Esophagus muscularis mucosa (tissue), 4 donors: ENCODE results near the gene NOX4. TPM values are rescaled to one million over a fixed set of nuclear protein-coding genes. Genes with fewer than 3 reads are reported as not detected.
"Not testable (repeated sequence)": the region's sequence is repeated elsewhere in the genome, so short reads cannot be mapped to it uniquely, and the experiment has no call there.

Source experiments
- DNase-seq: peaks from one replicate; pipeline ENCODE4 v3.0.0-alpha.2; 2017; ENCODE audit errors: extremely low spot score
- H3K27ac ChIP-seq, 4 donors: fragments of 200-600 bp; sonication (generic); replicated peaks in 1 of 4; 1 replicate in 3 of 4; 2 replicates in 1 of 4; pipeline ENCODE4 v1.5.1; 2016 to 2019; ENCODE audit warnings: mild to moderate bottlenecking in 1 of 4
- H3K27me3 ChIP-seq, 4 donors: fragments of 200-600 bp; sonication (generic); one replicate each; pipeline versions ENCODE4 v1.5.1 to v1.6.0; 2016 to 2019
- H3K36me3 ChIP-seq, 4 donors: fragments of 200-600 bp; sonication (generic); one replicate each; pipeline ENCODE4 v1.5.1; 2016 to 2019
- H3K4me1 ChIP-seq, 4 donors: fragments of 200-600 bp; sonication (generic); one replicate each; pipeline ENCODE4 v1.5.1; 2016 to 2019
- H3K4me3 ChIP-seq, 4 donors: fragments of 200-600 bp; sonication (generic); 1 replicate in 2 of 4; 2 replicates in 2 of 4; pipeline ENCODE4 v1.5.1; 2016 to 2019; ENCODE audit warnings: mild to moderate bottlenecking in 4 of 4, moderate library complexity in 1 of 4
- H3K9me3 ChIP-seq, 4 donors: fragments of 200-600 bp; sonication (generic); 1 replicate in 3 of 4; 2 replicates in 1 of 4; pipeline ENCODE4 v1.5.1; 2016 to 2019
- CTCF ChIP-seq, 3 experiments: fragments of 200-600 bp in 2 of 3; fragments of 450-650 bp in 1 of 3; sonication (generic) in 2 of 3; IDR thresholded peaks; one replicate each; pipeline ENCODE4 v1.5.1; 2017 to 2019; ENCODE audit warnings: antibody characterized with exemption in 3 of 3, mild to moderate bottlenecking in 2 of 3, moderate library complexity in 1 of 3
- EP300 ChIP-seq: sonication (generic); formaldehyde crosslinking; IDR thresholded peaks from one replicate; pipeline ENCODE4 v1.6.1; 2017; ENCODE audit warnings: antibody characterized with exemption
- POLR2A ChIP-seq: fragments of 450-650 bp; IDR thresholded peaks from one replicate; pipeline ENCODE4 v1.6.1; 2017; ENCODE audit warnings: antibody characterized with exemption, moderate library complexity, mild to moderate bottlenecking, low read depth
- POLR2AphosphoS5 ChIP-seq, 2 donors: sonication (generic); formaldehyde crosslinking; IDR thresholded peaks; one replicate each; pipeline ENCODE4 v1.6.1; 2017; ENCODE audit warnings: antibody characterized with exemption in 2 of 2
- WGBS: methylation state at CpG from one replicate; pipeline ENCODE4 v1.1.5; 2018; 5-methylcytosine and 5-hydroxymethylcytosine counted together
- intact Hi-C: fragments of 100-400 bp; cut with DNase I; formaldehyde crosslinking; loops from one replicate; pipeline ENCODE4 v1.15.1; 2023
- total RNA-seq, 4 donors: library from RNA; depleted of rRNA; stranded (reverse); fragments of >200 nt; gene quantifications; one replicate each; pipeline versions ENCODE4 v1.1.0 to v1.2.1, GENCODE V29; 2016

Gene NOX4
- total RNA-seq, 4 donors from 2014 or later: 3.3 to 6.1 (median 4.0) TPM

DNA sequence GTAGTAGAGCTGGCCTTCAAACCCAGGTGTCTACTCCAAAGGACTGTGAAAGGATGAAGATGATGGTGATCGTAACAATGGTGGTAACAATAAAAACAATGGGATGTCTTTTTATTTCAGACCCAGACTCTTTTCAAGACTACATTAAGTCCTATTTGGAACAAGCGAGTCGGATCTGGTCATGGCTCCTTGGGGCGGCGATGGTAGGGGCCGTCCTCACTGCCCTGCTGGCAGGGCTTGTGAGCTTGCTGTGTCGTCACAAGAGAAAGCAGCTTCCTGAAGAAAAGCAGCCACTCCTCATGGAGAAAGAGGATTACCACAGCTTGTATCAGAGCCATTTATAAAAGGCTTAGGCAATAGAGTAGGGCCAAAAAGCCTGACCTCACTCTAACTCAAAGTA is 196.2 kb downstream of the NOX4 start:
- H3K4me1 ChIP-seq, H3K27ac ChIP-seq, H3K27me3 ChIP-seq, H3K4me3 ChIP-seq, H3K9me3 ChIP-seq, DNase-seq, intact Hi-C loops, H3K36me3 ChIP-seq: not testable (repeated sequence)
- WGBS: 97% methylated on average over 6 of the region's 7 CpGs

DNA sequence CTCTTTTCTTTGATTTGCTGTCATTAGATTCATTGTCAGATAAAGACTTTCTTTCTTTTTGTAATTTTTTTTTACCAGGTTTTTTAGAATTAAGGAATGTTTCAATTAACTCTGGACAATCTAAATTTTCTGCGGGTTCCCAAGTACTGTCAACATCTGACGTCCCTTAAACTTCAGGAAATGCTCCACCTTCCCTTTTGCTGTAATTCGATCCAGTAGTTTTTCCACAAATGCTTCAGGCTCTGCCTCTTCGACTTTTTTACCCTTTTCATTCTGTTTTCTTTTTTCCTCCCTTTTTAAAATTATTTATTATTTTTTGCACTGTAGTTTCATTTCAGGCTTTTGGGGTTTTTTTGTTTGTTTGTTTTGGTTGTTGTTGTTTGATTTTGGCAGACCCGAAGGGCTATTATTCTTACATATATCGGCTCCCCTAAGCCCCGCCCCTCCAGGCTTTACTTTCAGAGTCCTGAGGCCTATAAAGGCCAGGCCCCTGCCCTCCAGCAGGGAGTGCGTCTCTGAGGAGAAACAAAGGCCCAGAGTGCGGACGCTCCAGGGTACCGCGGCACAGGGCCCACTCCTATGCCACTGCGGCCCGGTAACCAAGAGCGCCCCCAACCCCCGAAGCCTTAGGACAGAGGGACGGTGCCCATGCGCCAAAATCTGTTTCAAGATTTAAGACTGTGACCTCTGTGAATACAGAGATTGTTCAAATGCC is 197.1 kb downstream of the NOX4 start:
- no peak for DNase-seq
- TF ChIP-seq EP300 (no peak), POLR2A (no peak), CTCF (IDR thresholded peaks at IDR 0.05) (no peak), POLR2AphosphoS5 (IDR thresholded peaks at IDR 0.05) (no peak)
- intact Hi-C loops: no loop called here
- WGBS: 38% methylated on average over 18 of the region's 18 CpGs
- Histone ChIP-seq H3K27ac (no peak overlapping the region), H3K27me3 (no peaks in the 10 kb centered on the region), H3K4me1 (no peaks in the 10 kb centered on the region), H3K9me3 (no peaks in the 10 kb centered on the region), H3K36me3 (no peaks in the 10 kb centered on the region), H3K4me3 (no peak overlapping the region)

GRCh38 chr11:89288004-89288403 is 203.2 kb downstream of the NOX4 start:
- WGBS: 62% methylated on average over 3 of the region's 3 CpGs
- not testable (repeated sequence) for DNase-seq

GRCh38 chr11:89286601-89287000 is 204.6 kb downstream of the NOX4 start:
- intact Hi-C loops, H3K9me3 ChIP-seq, H3K4me1 ChIP-seq, H3K4me3 ChIP-seq, H3K27me3 ChIP-seq, H3K36me3 ChIP-seq, H3K27ac ChIP-seq, DNase-seq: not testable (repeated sequence)
- WGBS: 85% methylated on average over 1 of the region's 1 CpG

More at GRCh38 chr11:89288004-89288403, 203.2 kb downstream of the NOX4 start:
- H3K27me3 ChIP-seq, intact Hi-C loops, H3K4me3 ChIP-seq, H3K36me3 ChIP-seq, H3K9me3 ChIP-seq, H3K4me1 ChIP-seq, H3K27ac ChIP-seq: not testable (repeated sequence)

GRCh38 chr11:89281032-89281677 is 210.0 kb downstream of the NOX4 start:
- H3K27me3 ChIP-seq, H3K4me3 ChIP-seq, H3K4me1 ChIP-seq, DNase-seq, intact Hi-C loops, H3K27ac ChIP-seq, H3K36me3 ChIP-seq, H3K9me3 ChIP-seq: not testable (repeated sequence)
- 71% methylated on average over 3 of the region's 3 CpGs for WGBS

GRCh38 chr11:89279176-89279575 is 212.0 kb downstream of the NOX4 start:
- Histone ChIP-seq H3K27ac (no peak overlapping the region), H3K4me3 (no peak overlapping the region), H3K36me3 (no peaks in the 10 kb centered on the region), H3K27me3 (no peaks in the 10 kb centered on the region), H3K9me3 (no peaks in the 10 kb centered on the region), H3K4me1 (no peaks in the 10 kb centered on the region)
- DNase-seq: no peak
- TF ChIP-seq EP300: no peak
- TF ChIP-seq CTCF (IDR thresholded peaks at IDR 0.05): no peak
- no peak for TF ChIP-seq POLR2AphosphoS5 (IDR thresholded peaks at IDR 0.05)
- no peak for TF ChIP-seq POLR2A
- whole genome bisulfite sequencing: 79% methylated on average over 1 of the region's 1 CpG
- intact Hi-C loops: no loop called here

- no peaks in the 10 kb centered on the region for H3K27me3 ChIP-seq
- H3K27ac ChIP-seq: no peak overlapping the region
- 66% methylated on average over 1 of the region's 1 CpG for WGBS
- H3K4me3 ChIP-seq: no peak overlapping the region
- intact Hi-C loops: no loop called here
- TF ChIP-seq CTCF (IDR thresholded peaks at IDR 0.05) (no peak), EP300 (no peak), POLR2A (no peak), POLR2AphosphoS5 (IDR thresholded peaks at IDR 0.05) (no peak)
- H3K36me3 ChIP-seq: no peaks in the 10 kb centered on the region
- H3K4me1 ChIP-seq: no peaks in the 10 kb centered on the region
- no peaks in the 10 kb centered on the region for H3K9me3 ChIP-seq
- DNase-seq: no peak
These were observed 215.2 kb downstream of the NOX4 start for GRCh38 chr11:89275966-89276365.
